22Rv1 (cell line): Measurements from ENCODE around the gene RBM6.

Experiments
- CTCF ChIP-seq: fragments of 450-650 bp; IDR thresholded peaks from 2 replicates; pipeline ENCODE4 v1.5.1; 2017; ENCODE audit warnings: mild to moderate bottlenecking
- ZFX ChIP-seq: fragments of 450-650 bp; IDR thresholded peaks from 2 replicates; pipeline ENCODE4 v1.6.1; 2017; ENCODE audit warnings: antibody characterized with exemption, borderline replicate concordance

- TF ChIP-seq CTCF: no peak
- TF ChIP-seq ZFX: no peak
Observed at GRCh38 chr3:49911124-49911420, 28.9 kb upstream of the RBM6 start.
